ENCODE data around the gene HSPB3.
"Not testable (repeated sequence)": the region's sequence is repeated elsewhere in the genome, so short reads cannot be mapped to it uniquely, and the experiment has no call there.

HSPB3 gene

GRCh38 chr5:54457094-54457862 is 1.8 kb downstream of the HSPB3 start:
- peak; percentile 70 for DNase-seq

GRCh38 chr5:54458221-54458620 is 2.7 kb downstream of the HSPB3 start:
- no peak for DNase-seq

GRCh38 chr5:54460181-54460919 is 4.9 kb downstream of the HSPB3 start:
- DNase-seq: no peak

- DNase-seq: no peak
Observed at GRCh38 chr5:54462281-54462680, 6.8 kb downstream of the HSPB3 start.

- no peak for DNase-seq
Observed at GRCh38 chr5:54463713-54464112, 8.2 kb downstream of the HSPB3 start.

GRCh38 chr5:54469622-54470021 is 14.1 kb downstream of the HSPB3 start:
- no peak for DNase-seq

GRCh38 chr5:54470128-54470527 is 14.6 kb downstream of the HSPB3 start:
- no peak for DNase-seq

GRCh38 chr5:54470677-54471076 is 15.2 kb downstream of the HSPB3 start:
- DNase-seq: no peak

- DNase-seq: no peak
Observed at GRCh38 chr5:54471398-54471797, 15.9 kb downstream of the HSPB3 start.

- no peak for DNase-seq
Observed at GRCh38 chr5:54476682-54477081, 21.2 kb downstream of the HSPB3 start.

GRCh38 chr5:54477941-54478478 is 22.5 kb downstream of the HSPB3 start:
- DNase-seq: no peak

GRCh38 chr5:54480296-54480695 is 24.8 kb downstream of the HSPB3 start:
- DNase-seq: no peak

GRCh38 chr5:54484219-54484894 is 28.9 kb downstream of the HSPB3 start:
- no peak for DNase-seq

- not testable (repeated sequence) for DNase-seq
Observed at GRCh38 chr5:54485659-54486058, 30.2 kb downstream of the HSPB3 start.

- DNase-seq: not testable (repeated sequence)
Observed at GRCh38 chr5:54489648-54489979, 34.1 kb downstream of the HSPB3 start.

GRCh38 chr5:54491326-54491725 is 35.8 kb downstream of the HSPB3 start:
- no peak for DNase-seq

GRCh38 chr5:54492178-54492577 is 36.7 kb downstream of the HSPB3 start:
- DNase-seq: no peak

GRCh38 chr5:54495027-54495426 is 39.5 kb downstream of the HSPB3 start:
- no peak for DNase-seq
